Common myeloid progenitor, CD34-positive (primary cell): ENCODE results near the gene EXT2.

ENCODE experiments used
- CTCF ChIA-PET: fragments of 350-600 bp; sonication (Branson Sonifier 250); formaldehyde crosslinking; loops from one replicate; lab custom pipeline; 2021; ENCODE audit warnings: antibody characterized with exemption; lab: Charles Lee
- POLR2A ChIA-PET: fragments of 350-600 bp; sonication (Branson Sonifier 250); formaldehyde crosslinking; loops from one replicate; lab custom pipeline; 2021; ENCODE audit warnings: antibody characterized with exemption; lab: Charles Lee
- DNase-seq, 3 donors: peaks; one replicate each; pipeline versions ENCODE4 v3.0.0 to v3.0.0-alpha.2; 2013
- H3K27ac ChIP-seq, 2 experiments: 1 replicate in 1 of 2; 2 replicates in 1 of 2; pipeline ENCODE4 v1.7.0; 2013; ENCODE audit warnings: inconsistent platforms in 2 of 2, low read length in 2 of 2, mild to moderate bottlenecking in 2 of 2, low read depth in 1 of 2, moderate library complexity in 1 of 2; ENCODE audit not compliant: severe bottlenecking in 2 of 2, insufficient read depth in 1 of 2, poor library complexity in 1 of 2
- H3K27me3 ChIP-seq, 5 experiments: replicated peaks in 2 of 5; 1 replicate in 3 of 5; 2 replicates in 2 of 5; pipeline versions ENCODE4 v1.6.1 to v1.7.0; 2013; ENCODE audit warnings: low read length in 4 of 5, mild to moderate bottlenecking in 2 of 5, moderate library complexity in 2 of 5, inconsistent platforms in 1 of 5; ENCODE audit not compliant: insufficient read depth in 5 of 5, control insufficient read depth in 4 of 5
- H3K36me3 ChIP-seq, 4 experiments: 1 replicate in 2 of 4; 2 replicates in 2 of 4; pipeline versions ENCODE4 v1.6.1 to v1.7.0; 2013; ENCODE audit warnings: low read length in 3 of 4, control low read depth in 1 of 4, mild to moderate bottlenecking in 1 of 4; ENCODE audit not compliant: control insufficient read depth in 4 of 4, insufficient read depth in 4 of 4
- H3K4me1 ChIP-seq, 4 experiments: 1 replicate in 3 of 4; 2 replicates in 1 of 4; pipeline versions ENCODE4 v1.6.1 to v1.7.1; 2013; ENCODE audit warnings: low read length in 3 of 4, mild to moderate bottlenecking in 3 of 4, control low read depth in 1 of 4, inconsistent platforms in 1 of 4, moderate library complexity in 1 of 4; ENCODE audit not compliant: control insufficient read depth in 4 of 4, insufficient read depth in 4 of 4; ENCODE audit errors: control extremely low read depth in 1 of 4
- H3K4me3 ChIP-seq, 7 experiments: 1 replicate in 4 of 7; 2 replicates in 3 of 7; pipeline versions ENCODE4 v1.5.1 to v1.7.0; 2013; ENCODE audit warnings: mild to moderate bottlenecking in 7 of 7, low read length in 6 of 7, moderate library complexity in 6 of 7, inconsistent platforms in 2 of 7, low read depth in 2 of 7, control low read depth in 1 of 7; ENCODE audit not compliant: insufficient read depth in 4 of 7, control insufficient read depth in 1 of 7; ENCODE audit errors: extremely low read depth in 1 of 7
- H3K9me3 ChIP-seq, 5 experiments: 1 replicate in 4 of 5; 2 replicates in 1 of 5; pipeline versions ENCODE4 v1.6.1 to v1.7.1; 2013; ENCODE audit warnings: low read length in 4 of 5, mild to moderate bottlenecking in 2 of 5, inconsistent platforms in 1 of 5, low read depth in 1 of 5, moderate library complexity in 1 of 5; ENCODE audit not compliant: control insufficient read depth in 4 of 5, insufficient read depth in 2 of 5; ENCODE audit errors: control extremely low read depth in 1 of 5
- WGBS: methylation state at CpG from one replicate; pipeline ENCODE4 v1.1.5; 2013; ENCODE audit not compliant: insufficient coverage; 5-methylcytosine and 5-hydroxymethylcytosine counted together

The EXT2 gene

GRCh38 chr11:44179173-44179572, 83.7 kb downstream of the EXT2 start:
- DNase-seq, result no peak
- Histone ChIP-seq H3K27ac (no peak overlapping the region), H3K27me3 (no peaks in the 10 kb centered on the region), H3K36me3 (peaks cover 0 to 4% (median 3%) of the 10 kb centered on the region in 4 experiments), H3K9me3 (no peaks in the 10 kb centered on the region), H3K4me1 (no peaks in the 10 kb centered on the region), H3K4me3 (no peak overlapping the region)
- ChIA-PET POLR2A (no interaction called here), CTCF (interaction anchor here (0.8 to 1.6 kb wide), 2 partner anchors 15 to 106 kb away, joined by 3 read pairs; no protein-coding TSS in a partner anchor)
- 86% methylated on average over 3 of the region's 4 CpGs for WGBS

GRCh38 chr11:44180107-44180506, 84.6 kb downstream of the EXT2 start:
- H3K27me3 ChIP-seq, result no peaks in the 10 kb centered on the region
- H3K27ac ChIP-seq, result no peak overlapping the region
- POLR2A ChIA-PET, result no interaction called here
- H3K9me3 ChIP-seq, result no peaks in the 10 kb centered on the region
- CTCF ChIA-PET, result interaction anchor here (1.6 kb wide), 1 partner anchor 106 kb away, joined by 3 read pairs; no protein-coding TSS in a partner anchor
- H3K4me1 ChIP-seq, result no peaks in the 10 kb centered on the region
- WGBS, result 100% methylated on average over 1 of the region's 2 CpGs
- H3K36me3 ChIP-seq, result peaks cover 0 to 4% (median under 1%) of the 10 kb centered on the region in 4 experiments
- H3K4me3 ChIP-seq, result no peak overlapping the region
- no peak for DNase-seq

GRCh38 chr11:44185522-44185921, 90.0 kb downstream of the EXT2 start:
- DNase-seq, result no peak
- POLR2A ChIA-PET, result no interaction called here

GRCh38 chr11:44186321-44186930, 90.9 kb downstream of the EXT2 start:
- H3K4me1 ChIP-seq, result no peaks in the 10 kb centered on the region
- H3K9me3 ChIP-seq, result peaks cover 7 to 33% (median 9%) of the 10 kb centered on the region in 5 experiments
- DNase-seq, result no peak
- peaks cover 4 to 28% (median 17%) of the 10 kb centered on the region in 4 experiments for H3K36me3 ChIP-seq
- ChIA-PET POLR2A (no interaction called here), CTCF (no interaction called here)
- WGBS, result no CpG with 5 or more reads among the region's 2 CpGs
- H3K27ac ChIP-seq, result no peak overlapping the region
- no peaks in the 10 kb centered on the region for H3K27me3 ChIP-seq
- H3K4me3 ChIP-seq, result no peak overlapping the region

More at GRCh38 chr11:44185522-44185921, 90.0 kb downstream of the EXT2 start:
- peaks cover 7 to 32% (median 9%) of the 10 kb centered on the region in 5 experiments for H3K9me3 ChIP-seq
- CTCF ChIA-PET, result interaction anchor here (0.7 kb wide), 1 partner anchor 625 kb away, joined by 3 read pairs; no protein-coding TSS in a partner anchor
- H3K27me3 ChIP-seq, result no peaks in the 10 kb centered on the region
- peaks cover 4 to 25% (median 14%) of the 10 kb centered on the region in 4 experiments for H3K36me3 ChIP-seq
- H3K4me1 ChIP-seq, result no peaks in the 10 kb centered on the region
- no peak overlapping the region for H3K4me3 ChIP-seq
- H3K27ac ChIP-seq, result no peak overlapping the region

- DNase-seq, result peak; percentile 16 to 59 (median 44)
- ChIA-PET POLR2A (no interaction called here), CTCF (no interaction called here)
- no peaks in the 10 kb centered on the region for H3K27me3 ChIP-seq
- no peak overlapping the region for H3K4me3 ChIP-seq
- no peak overlapping the region for H3K27ac ChIP-seq
- WGBS, result 97% methylated on average over 3 of the region's 3 CpGs
- H3K4me1 ChIP-seq, result no peaks in the 10 kb centered on the region
- H3K9me3 ChIP-seq, result peaks cover 7 to 35% (median 9%) of the 10 kb centered on the region in 5 experiments
- peaks cover 4 to 33% (median 17%) of the 10 kb centered on the region in 4 experiments for H3K36me3 ChIP-seq
Observed at GRCh38 chr11:44188643-44189042, 93.2 kb downstream of the EXT2 start.

DNA sequence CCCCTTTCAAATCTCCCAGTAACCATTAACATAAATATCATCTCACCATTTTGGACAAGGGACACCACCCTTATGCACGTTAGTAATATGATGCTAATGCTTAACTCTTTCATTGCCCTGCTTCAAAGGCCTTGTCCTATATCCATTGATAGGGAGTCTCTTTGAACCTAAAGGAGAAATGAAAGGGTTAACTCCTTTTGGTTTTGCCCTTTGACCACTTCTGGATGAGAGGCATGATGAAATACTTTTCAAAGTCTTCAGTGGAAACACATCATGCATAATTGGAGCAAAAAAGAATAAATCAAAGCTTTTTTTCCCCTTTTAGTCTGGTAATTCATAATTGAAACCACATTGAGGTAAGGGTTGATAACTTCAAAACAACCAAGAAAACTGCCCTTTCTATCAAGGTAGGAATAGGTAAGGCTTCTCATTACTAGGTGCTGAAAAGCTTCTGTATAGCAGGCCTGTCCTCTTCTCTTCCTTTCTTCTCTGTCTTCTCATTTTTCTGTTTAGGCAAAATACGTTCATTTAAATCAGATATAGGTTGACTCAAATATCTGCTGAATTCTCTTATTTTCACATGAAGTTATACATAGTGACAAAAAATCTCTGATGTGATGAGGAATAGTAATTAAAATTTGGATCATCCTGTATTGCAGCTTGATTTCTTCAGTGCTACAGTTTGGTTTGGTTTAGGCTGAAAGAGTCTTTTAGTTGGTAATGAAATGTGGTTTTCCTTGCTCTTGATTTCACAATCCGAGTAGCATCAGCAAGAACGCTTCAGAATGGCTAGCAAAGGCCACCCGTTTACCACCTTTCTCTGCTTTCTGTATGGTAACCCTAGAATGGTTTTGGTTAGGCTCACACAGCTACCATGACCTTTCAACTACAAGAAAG, 94.8 kb downstream of the EXT2 start:
- ChIA-PET CTCF (no interaction called here), POLR2A (no interaction called here)
- H3K36me3 ChIP-seq, result peaks cover 4 to 37% (median 16%) of the 10 kb centered on the region in 4 experiments
- 83% methylated on average over 1 of the region's 5 CpGs for WGBS
- no peak overlapping the region for H3K4me3 ChIP-seq
- H3K9me3 ChIP-seq, result peaks cover 7 to 43% (median 9%) of the 10 kb centered on the region in 5 experiments
- no peaks in the 10 kb centered on the region for H3K4me1 ChIP-seq
- no peak for DNase-seq
- no peaks in the 10 kb centered on the region for H3K27me3 ChIP-seq
- no peak overlapping the region for H3K27ac ChIP-seq

- no CpG with 5 or more reads among the region's 2 CpGs for WGBS
- no peak overlapping the region for H3K27ac ChIP-seq
- CTCF ChIA-PET, result no interaction called here
- H3K4me1 ChIP-seq, result no peaks in the 10 kb centered on the region
- H3K4me3 ChIP-seq, result no peak overlapping the region
- no peaks in the 10 kb centered on the region for H3K27me3 ChIP-seq
- DNase-seq, result no peak
- peaks cover 4 to 34% (median 16%) of the 10 kb centered on the region in 4 experiments for H3K36me3 ChIP-seq
- POLR2A ChIA-PET, result no interaction called here
- peaks cover 8 to 47% (median 11%) of the 10 kb centered on the region in 5 experiments for H3K9me3 ChIP-seq
Observed at GRCh38 chr11:44190883-44191230, 95.4 kb downstream of the EXT2 start.
